ENCODE data around the gene PI4KB. TPM values are rescaled to one million over a fixed set of nuclear protein-coding genes. Genes with fewer than 3 reads are reported as not detected.

The PI4KB gene
- total RNA-seq (10 to 100 TPM; 63.7 to 85.4 (median 69.5) TPM), polyA plus RNA-seq (10 to 100 TPM; 25.6 to 41.4 (median 30.8) TPM)
- long read RNA-seq, donor 1, partial matches to known transcripts = 12 of 19 reads
- long read RNA-seq, donor 1, other reads (novel, unspliced or antisense) = 0 of 19 reads
- long read RNA-seq, donor 2, transcript PI4KB-203 (11 exons, 3,934 nt) = major isoform, 5 of 8 reads
- long read RNA-seq, donor 2, partial matches to known transcripts = 0 of 8 reads
- long read RNA-seq, donor 2, other reads (novel, unspliced or antisense) = 0 of 8 reads

DNA sequence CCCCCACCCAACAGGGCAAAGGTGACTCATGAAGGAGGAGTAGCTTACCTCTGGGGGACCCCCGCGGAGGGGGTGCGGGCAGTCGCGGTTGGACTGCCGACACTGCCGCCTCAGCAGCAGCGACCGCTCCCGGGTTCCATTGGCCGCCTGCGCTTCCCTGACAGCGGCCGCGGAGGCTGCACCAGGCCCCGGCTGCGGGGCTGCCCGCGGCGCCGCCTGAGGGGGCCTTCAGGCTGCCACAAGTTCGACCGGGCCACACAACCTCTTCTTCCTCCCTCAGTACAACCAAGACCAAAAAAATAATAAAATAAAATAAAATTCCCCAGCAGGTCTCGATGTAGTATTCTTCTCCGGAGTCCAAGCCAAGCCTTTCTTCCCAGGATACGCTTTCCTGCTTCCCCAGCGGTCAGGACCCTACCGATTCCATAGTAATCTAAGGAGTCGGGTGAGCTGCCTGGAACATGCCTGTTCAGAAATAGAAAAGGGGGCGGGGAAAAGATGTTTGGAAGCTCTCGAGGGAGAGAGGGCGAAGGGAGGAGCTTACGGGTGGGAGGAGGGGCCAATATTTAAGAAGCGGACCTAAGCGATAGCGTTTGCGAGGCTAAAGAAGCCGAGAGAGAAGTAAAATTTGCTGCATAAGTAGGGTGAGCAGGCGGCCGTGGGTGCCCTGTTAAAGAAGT lies at the start of gene PI4KB:
Gene PI4KB (minus strand): TSS at position 194 of the 680 bp plus-strand sequence. CDS start 10,935 bp downstream, outside the sequence.
- peak; percentile 94 for DNase-seq
- peaks cover 20 to 57% (median 47%) of the 10 kb centered on the region in 6 donors for H3K4me1 ChIP-seq
- H3K9me3 ChIP-seq = no peaks in the 10 kb centered on the region
- TF ChIP-seq, protein P1, sequence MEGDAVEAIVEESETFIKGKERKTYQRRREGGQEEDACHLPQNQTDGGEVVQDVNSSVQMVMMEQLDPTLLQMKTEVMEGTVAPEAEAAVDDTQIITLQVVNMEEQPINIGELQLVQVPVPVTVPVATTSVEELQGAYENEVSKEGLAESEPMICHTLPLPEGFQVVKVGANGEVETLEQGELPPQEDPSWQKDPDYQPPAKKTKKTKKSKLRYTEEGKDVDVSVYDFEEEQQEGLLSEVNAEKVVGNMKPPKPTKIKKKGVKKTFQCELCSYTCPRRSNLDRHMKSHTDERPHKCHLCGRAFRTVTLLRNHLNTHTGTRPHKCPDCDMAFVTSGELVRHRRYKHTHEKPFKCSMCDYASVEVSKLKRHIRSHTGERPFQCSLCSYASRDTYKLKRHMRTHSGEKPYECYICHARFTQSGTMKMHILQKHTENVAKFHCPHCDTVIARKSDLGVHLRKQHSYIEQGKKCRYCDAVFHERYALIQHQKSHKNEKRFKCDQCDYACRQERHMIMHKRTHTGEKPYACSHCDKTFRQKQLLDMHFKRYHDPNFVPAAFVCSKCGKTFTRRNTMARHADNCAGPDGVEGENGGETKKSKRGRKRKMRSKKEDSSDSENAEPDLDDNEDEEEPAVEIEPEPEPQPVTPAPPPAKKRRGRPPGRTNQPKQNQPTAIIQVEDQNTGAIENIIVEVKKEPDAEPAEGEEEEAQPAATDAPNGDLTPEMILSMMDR (IDR thresholded peaks at IDR 0.05 in 8 of 11, conservative IDR thresholded peaks at IDR 0.05 in 3 of 11) = peak in 3 of 11 experiments; percentile 7 to 13 (median 10)
- TF ChIP-seq POLR2AphosphoS5 (IDR thresholded peaks at IDR 0.05) (peak; percentile 72 to 84 (median 84)), POLR2A (IDR thresholded peaks at IDR 0.05) (peak in 2 of 3 donors; percentile 36 to 46)
- WGBS, 5 donors = 0 to 2% (median 0%) methylated on average over 19 to 40 of the region's 40 CpGs
- peak within 1 kb of the TSS; percentile 81 to 98 (median 96) for H3K27ac ChIP-seq
- peaks cover 0 to 36% (median 30%) of the 10 kb centered on the region in 6 donors for H3K36me3 ChIP-seq
- H3K4me3 ChIP-seq = peak within 1 kb of the TSS; percentile 72 to 90 (median 84)
- no peaks in the 10 kb centered on the region for H3K27me3 ChIP-seq (replicated peaks in 1 of 7)
- intact Hi-C loops (cut with DNase I; ENCODE audit: low total_unique reads) = no loop called here

DNA sequence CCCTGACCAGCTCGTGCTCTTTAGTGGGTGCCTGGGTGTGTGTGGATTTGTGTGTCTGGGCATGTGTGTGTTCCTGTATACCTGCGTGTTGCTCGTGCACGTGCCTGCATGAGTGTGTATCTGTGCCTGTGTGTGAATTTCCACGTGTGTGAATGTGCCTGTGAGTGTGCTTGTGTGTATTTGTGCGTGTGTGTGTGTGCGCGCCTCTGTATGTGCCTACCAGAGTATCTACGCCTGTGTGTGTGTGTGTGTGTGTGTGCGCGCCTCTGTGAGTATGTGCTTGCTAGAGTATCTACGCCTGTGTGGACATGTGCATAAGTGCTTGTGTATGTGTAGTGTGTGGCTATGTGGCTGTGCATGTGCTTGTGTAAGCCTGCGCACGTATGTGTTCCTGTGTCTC lies 46.0 kb upstream of the PI4KB start:
- TF ChIP-seq POLR2A (IDR thresholded peaks at IDR 0.05) = no peak
- TF ChIP-seq POLR2AphosphoS5 (IDR thresholded peaks at IDR 0.05) = no peak
- TF ChIP-seq, protein P1 (IDR thresholded peaks at IDR 0.05 in 8 of 11, conservative IDR thresholded peaks at IDR 0.05 in 3 of 11) = no peak
- Histone ChIP-seq H3K4me1 (peaks cover 18 to 49% (median 39%) of the 10 kb centered on the region in 6 donors), H3K36me3 (peaks cover 0 to 11% (median 0%) of the 10 kb centered on the region in 6 donors), H3K27ac (peak overlapping the region in 4 of 8 donors; percentile 78 to 89 (median 84)), H3K4me3 (no peak overlapping the region), H3K27me3 (replicated peaks in 1 of 7) (no peaks in the 10 kb centered on the region), H3K9me3 (no peaks in the 10 kb centered on the region)
- no peak for DNase-seq
- intact Hi-C loops (cut with DNase I; ENCODE audit: low total_unique reads) = no loop called here
- 93 to 97% (median 95%) methylated on average over 10 to 14 of the region's 14 CpGs for WGBS, 5 donors

DNA sequence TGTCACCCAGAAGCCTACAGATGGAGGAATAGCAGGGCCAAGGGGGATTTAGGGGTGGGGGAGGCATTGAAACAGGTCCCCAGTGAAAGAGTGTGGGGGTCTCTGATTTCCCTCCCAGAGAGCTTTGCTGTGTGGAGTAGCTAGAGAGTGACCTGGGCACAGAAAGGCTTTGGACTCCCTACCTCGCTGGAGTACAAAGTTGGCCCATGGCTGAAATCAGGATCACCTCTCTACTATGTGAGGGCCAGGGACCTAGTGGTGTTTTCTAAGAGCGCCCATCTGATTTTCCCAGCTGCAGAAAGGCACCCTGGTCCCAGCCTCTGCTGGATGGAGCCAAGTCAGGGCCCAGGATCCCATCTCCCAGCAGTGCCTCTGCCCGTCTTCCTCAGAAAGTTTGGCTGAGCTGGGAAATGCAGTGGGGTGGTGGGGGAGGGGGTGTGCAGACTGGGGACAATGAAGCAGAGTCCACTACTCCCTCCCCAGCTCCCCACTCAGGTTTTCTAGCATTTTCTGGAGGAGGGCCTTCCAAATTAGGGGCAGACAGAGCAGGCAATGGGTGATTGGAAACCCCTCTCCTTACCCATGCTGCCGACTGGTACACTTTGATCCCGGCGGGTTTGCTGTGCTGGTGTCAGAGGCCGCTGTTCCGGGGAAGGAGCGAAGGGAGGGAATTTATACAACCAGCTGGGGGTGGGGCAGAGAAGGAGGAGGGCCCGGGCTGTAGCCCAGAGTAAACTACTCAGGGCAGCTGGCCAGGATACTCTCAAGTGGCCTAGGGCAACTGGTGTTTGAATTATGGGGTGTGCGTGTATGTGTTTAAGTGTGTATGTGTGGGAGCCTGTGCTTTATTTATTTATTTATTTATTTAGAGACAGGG lies 45.1 kb upstream of the PI4KB start, which contains the start of gene SELENBP1:
Gene SELENBP1 (minus strand): TSS at position 648 of the 877 bp plus-strand sequence. CDS start 64 bp downstream, at position 584.
- H3K27ac ChIP-seq = peak within 1 kb of the TSS; percentile 27 to 89 (median 81)
- 52 to 88% (median 72%) methylated on average over 11 of the region's 11 CpGs for WGBS, 5 donors
- peaks cover 0 to 11% (median 0%) of the 10 kb centered on the region in 6 donors for H3K36me3 ChIP-seq
- H3K27me3 ChIP-seq (replicated peaks in 1 of 7) = no peaks in the 10 kb centered on the region
- TF ChIP-seq POLR2AphosphoS5 (IDR thresholded peaks at IDR 0.05) = peak; percentile 43 to 92 (median 92)
- TF ChIP-seq, protein P1 (IDR thresholded peaks at IDR 0.05 in 8 of 11, conservative IDR thresholded peaks at IDR 0.05 in 3 of 11) = no peak
- peak in 1 of 3 donors; percentile 86 for TF ChIP-seq POLR2A (IDR thresholded peaks at IDR 0.05)
- H3K4me1 ChIP-seq = peaks cover 18 to 56% (median 43%) of the 10 kb centered on the region in 6 donors
- peak; percentile 80 for DNase-seq
- peak within 1 kb of the TSS; percentile 16 to 67 (median 35) for H3K4me3 ChIP-seq
- intact Hi-C loops (cut with DNase I; ENCODE audit: low total_unique reads) = no loop called here
- no peaks in the 10 kb centered on the region for H3K9me3 ChIP-seq

All from spleen (tissue), 13 donors.